Lung (tissue), 12 donors: ENCODE measurements around the gene WASHC3. TPM values are rescaled to one million over a fixed set of nuclear protein-coding genes. Genes with fewer than 3 reads are reported as not detected.

Source experiments
- ATAC-seq: fragments of 200-7000 bp; cut with Tn5 transposase; one replicate; pipeline ENCODE4 v1.9.1; 2020; ENCODE audit warnings: moderate number of reproducible peaks; ENCODE audit not compliant: insufficient read depth, low FRiP score
- DNase-seq, 3 donors: peaks; one replicate each; pipeline ENCODE4 v3.0.0-alpha.2; 2013 to 2017
- H3K27ac ChIP-seq, 2 donors: one replicate each; pipeline ENCODE4 v1.5.1; 2013; ENCODE audit warnings: mild to moderate bottlenecking in 2 of 2, moderate library complexity in 2 of 2, control low read depth in 1 of 2, inconsistent platforms in 1 of 2, low read depth in 1 of 2, low read length in 1 of 2
- H3K27me3 ChIP-seq, 3 donors: one replicate each; pipeline ENCODE4 v1.5.1; 2013; ENCODE audit warnings: low read length in 2 of 3; ENCODE audit not compliant: control insufficient read depth in 3 of 3, insufficient read depth in 3 of 3
- H3K36me3 ChIP-seq, 4 donors: one replicate each; pipeline ENCODE4 v1.5.1; 2013; ENCODE audit warnings: low read length in 4 of 4, mild to moderate bottlenecking in 1 of 4, moderate library complexity in 1 of 4; ENCODE audit not compliant: control insufficient read depth in 4 of 4, insufficient read depth in 4 of 4
- H3K4me1 ChIP-seq, 5 donors: one replicate each; pipeline ENCODE4 v1.5.1; 2013; ENCODE audit warnings: low read length in 5 of 5, mild to moderate bottlenecking in 2 of 5, moderate library complexity in 1 of 5; ENCODE audit not compliant: control insufficient read depth in 5 of 5, insufficient read depth in 5 of 5
- H3K4me3 ChIP-seq: one replicate; pipeline ENCODE4 v1.5.1; 2013; ENCODE audit warnings: mild to moderate bottlenecking, control low read depth, moderate library complexity
- H3K9ac ChIP-seq, 2 donors: one replicate each; pipeline ENCODE4 v1.5.1; 2013; ENCODE audit warnings: low read length in 2 of 2, control low read depth in 1 of 2; ENCODE audit not compliant: insufficient read depth in 1 of 2
- H3K9me3 ChIP-seq, 4 donors: one replicate each; pipeline ENCODE4 v1.5.1; 2013; ENCODE audit warnings: low read length in 3 of 4, mild to moderate bottlenecking in 1 of 4, moderate library complexity in 1 of 4; ENCODE audit not compliant: control insufficient read depth in 4 of 4, insufficient read depth in 3 of 4
- WGBS, 2 donors: extraction: QIAGEN DNeasy Blood & Tissue Kit; methylation state at CpG; one replicate each; pipeline ENCODE4 v1.1.7; 2013; 5-methylcytosine and 5-hydroxymethylcytosine counted together
- polyA plus RNA-seq, 2 donors: library from polyadenylated mRNA; stranded (reverse); fragments of 200-250 nt; gene quantifications; one replicate each; pipeline ENCODE4 v1.2.1, GENCODE V29; 2013
- total RNA-seq, 2 donors: library from RNA; depleted of rRNA in 1 of 2; stranded (reverse); fragments of >200 nt in 1 of 2; gene quantifications; one replicate each; pipeline ENCODE4 v1.2.1, GENCODE V29; 2014 to 2021
- TF ChIP-seq, protein P1 (sequence below): IDR thresholded peaks from 2 replicates; pipeline ENCODE4 v1.5.1; 2012; ENCODE audit warnings: mild to moderate bottlenecking; ENCODE audit errors: control extremely low read depth, extremely low read depth
- donor health status: control.
- donor health status: control.
- donor health status: Bipolar disorder and iron deficiency.
- donor health status: healthy.
- donor health status: DM: yes; HTN: yes; CAD: no.

WASHC3 gene
- total and polyA plus RNA-seq, 4 donors: 28.0 to 53.3 (median 45.2) TPM

DNA sequence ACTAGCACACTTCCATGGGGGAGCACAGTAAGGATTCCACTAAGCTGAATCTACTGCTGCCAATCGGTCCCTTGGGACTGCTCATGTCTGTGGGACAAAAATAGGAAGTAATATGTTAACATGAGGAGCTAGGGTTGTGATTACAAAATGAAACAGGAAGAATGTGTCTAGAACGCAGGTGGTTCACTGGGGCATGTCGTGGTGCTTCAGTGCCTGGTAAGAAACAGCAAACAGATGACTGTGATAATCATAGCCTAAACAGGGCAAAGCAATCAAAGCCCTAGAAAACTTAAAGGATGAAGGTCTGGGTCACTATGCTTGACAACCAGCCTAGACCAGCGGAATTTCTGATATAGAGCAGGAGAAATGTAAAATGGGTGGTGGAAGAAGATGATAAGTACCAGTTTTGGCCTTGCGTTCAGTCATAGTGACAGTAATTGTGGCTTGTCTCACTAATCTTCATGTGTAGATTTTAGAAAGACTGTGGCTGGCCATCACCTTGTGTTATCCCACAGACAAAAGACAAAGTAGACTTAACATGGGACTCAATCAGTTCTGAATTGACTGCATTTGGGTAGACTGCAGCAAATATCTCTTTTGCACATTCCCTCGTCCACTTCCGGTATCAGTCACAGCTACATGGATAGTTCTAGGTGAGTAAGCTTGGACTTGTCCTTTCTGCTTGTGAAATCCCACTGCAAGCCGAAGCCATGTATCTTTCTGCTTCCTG, 51.4 kb downstream of the WASHC3 start:
- H3K27me3 ChIP-seq: no peaks in the 10 kb centered on the region
- H3K9ac ChIP-seq: no peak overlapping the region
- no peak overlapping the region for H3K27ac ChIP-seq
- 52 to 77% methylated on average over 8 of the region's 8 CpGs for WGBS, 2 donors
- H3K36me3 ChIP-seq: peaks cover 0 to 5% (median 3%) of the 10 kb centered on the region in 4 donors
- no peak overlapping the region for H3K4me3 ChIP-seq
- H3K4me1 ChIP-seq: no peaks in the 10 kb centered on the region
- DNase-seq (no peak), ATAC-seq (no peak)
- TF ChIP-seq, protein P1, sequence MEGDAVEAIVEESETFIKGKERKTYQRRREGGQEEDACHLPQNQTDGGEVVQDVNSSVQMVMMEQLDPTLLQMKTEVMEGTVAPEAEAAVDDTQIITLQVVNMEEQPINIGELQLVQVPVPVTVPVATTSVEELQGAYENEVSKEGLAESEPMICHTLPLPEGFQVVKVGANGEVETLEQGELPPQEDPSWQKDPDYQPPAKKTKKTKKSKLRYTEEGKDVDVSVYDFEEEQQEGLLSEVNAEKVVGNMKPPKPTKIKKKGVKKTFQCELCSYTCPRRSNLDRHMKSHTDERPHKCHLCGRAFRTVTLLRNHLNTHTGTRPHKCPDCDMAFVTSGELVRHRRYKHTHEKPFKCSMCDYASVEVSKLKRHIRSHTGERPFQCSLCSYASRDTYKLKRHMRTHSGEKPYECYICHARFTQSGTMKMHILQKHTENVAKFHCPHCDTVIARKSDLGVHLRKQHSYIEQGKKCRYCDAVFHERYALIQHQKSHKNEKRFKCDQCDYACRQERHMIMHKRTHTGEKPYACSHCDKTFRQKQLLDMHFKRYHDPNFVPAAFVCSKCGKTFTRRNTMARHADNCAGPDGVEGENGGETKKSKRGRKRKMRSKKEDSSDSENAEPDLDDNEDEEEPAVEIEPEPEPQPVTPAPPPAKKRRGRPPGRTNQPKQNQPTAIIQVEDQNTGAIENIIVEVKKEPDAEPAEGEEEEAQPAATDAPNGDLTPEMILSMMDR: no peak
- no peaks in the 10 kb centered on the region for H3K9me3 ChIP-seq

DNA sequence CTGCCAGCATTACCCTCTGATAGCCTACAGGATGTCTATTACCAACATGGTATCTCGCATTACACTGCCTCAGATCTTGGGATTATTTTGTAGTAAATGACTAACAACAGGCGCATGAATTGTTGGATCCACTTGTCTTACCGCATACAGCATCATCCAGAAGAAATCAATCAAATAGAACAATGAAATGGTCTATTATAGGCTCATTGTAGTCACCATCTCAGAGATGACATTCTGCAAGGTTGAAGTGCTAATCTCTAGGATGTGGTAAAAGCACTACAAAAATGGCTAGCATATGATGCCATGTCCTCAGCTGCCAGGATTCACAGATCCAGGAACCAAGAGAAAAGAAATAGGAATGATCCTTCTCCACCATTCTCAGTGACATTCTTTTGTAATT, 52.0 kb downstream of the WASHC3 start:
- 95 to 97% methylated on average over 3 of the region's 3 CpGs for WGBS, 2 donors
- TF ChIP-seq, protein P1: no peak
- ATAC-seq (no peak), DNase-seq (no peak)
- Histone ChIP-seq H3K9me3 (no peaks in the 10 kb centered on the region), H3K27me3 (no peaks in the 10 kb centered on the region), H3K27ac (no peak overlapping the region), H3K9ac (no peak overlapping the region), H3K36me3 (peaks cover 0 to 5% (median 2%) of the 10 kb centered on the region in 4 donors), H3K4me1 (no peaks in the 10 kb centered on the region), H3K4me3 (no peak overlapping the region)

DNA sequence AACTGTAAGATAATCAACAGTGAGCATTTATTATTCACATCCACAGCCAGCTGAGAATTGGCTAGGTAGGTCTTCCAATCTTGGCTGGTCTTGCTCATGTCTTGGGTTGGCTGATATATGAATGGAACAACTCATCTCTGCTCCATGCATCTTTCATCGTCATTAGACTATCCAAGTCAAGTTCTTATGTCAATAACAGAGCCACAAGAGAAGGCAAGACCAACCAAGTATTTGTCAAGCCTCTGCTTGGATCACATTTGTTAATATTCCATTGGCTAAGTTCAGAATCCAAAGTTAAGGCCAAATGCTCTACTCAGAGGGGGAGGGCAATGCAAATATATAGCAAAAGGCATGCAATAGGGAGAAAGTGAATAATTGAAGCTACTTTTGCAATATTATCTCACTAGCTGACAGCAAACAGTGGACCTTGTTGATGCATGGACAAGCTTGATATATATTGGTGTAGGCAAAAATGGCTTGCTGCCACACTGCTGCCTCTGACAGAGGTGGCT, 53.1 kb downstream of the WASHC3 start:
- peaks cover 0 to 5% (median 2%) of the 10 kb centered on the region in 4 donors for H3K36me3 ChIP-seq
- no peak for DNase-seq
- H3K4me1 ChIP-seq: no peaks in the 10 kb centered on the region
- ATAC-seq: no peak
- WGBS, 2 donors: 84 to 87% methylated on average over 1 of the region's 1 CpG
- no peaks in the 10 kb centered on the region for H3K9me3 ChIP-seq
- H3K4me3 ChIP-seq: no peak overlapping the region
- no peaks in the 10 kb centered on the region for H3K27me3 ChIP-seq
- TF ChIP-seq, protein P1: no peak
- no peak overlapping the region for H3K9ac ChIP-seq
- H3K27ac ChIP-seq: no peak overlapping the region
